ENCODE results near the gene LRCH1.

The LRCH1 gene

DNA sequence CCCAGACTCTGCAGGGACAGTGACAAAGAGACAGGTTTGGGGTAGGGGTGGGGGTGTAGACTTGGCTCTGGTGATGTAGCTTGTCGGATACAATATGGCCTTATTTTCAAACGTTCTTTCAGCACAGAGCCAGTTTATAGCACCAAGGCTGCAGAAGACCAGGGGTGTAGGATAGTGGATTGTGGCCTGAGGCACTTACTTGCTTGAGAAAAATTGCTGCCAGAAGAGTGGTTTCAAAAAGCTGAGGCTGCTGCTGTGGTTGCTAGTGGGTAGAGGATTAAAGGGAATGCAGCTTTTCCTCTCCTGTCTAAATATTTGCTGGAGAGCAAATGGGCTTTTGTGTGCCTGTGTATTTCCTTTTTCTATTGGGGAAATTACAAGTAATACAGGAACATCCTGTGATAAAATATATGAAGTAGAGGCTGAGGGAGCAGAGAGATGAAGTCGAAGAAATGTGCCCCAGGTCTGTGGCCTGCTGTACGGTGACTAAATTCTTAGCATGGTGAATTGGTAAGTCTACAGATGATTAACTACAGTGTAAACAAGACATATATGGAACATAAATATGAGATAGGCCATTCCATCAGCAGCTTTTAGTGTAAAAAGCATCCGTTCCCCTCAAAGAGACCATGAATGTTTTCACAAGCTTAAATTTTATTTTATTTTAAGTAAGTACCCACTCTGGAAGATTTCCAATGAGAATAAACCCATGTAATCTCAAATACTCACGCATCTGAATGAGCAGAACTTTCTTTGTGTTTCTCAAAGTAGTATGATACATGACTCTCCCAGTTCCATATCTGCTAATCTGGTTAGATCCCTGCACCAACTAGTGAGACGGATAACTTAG lies 112.9 kb downstream of the LRCH1 start:
- no peak for DNase-seq (ENCODE audit: low spot score)

DNA sequence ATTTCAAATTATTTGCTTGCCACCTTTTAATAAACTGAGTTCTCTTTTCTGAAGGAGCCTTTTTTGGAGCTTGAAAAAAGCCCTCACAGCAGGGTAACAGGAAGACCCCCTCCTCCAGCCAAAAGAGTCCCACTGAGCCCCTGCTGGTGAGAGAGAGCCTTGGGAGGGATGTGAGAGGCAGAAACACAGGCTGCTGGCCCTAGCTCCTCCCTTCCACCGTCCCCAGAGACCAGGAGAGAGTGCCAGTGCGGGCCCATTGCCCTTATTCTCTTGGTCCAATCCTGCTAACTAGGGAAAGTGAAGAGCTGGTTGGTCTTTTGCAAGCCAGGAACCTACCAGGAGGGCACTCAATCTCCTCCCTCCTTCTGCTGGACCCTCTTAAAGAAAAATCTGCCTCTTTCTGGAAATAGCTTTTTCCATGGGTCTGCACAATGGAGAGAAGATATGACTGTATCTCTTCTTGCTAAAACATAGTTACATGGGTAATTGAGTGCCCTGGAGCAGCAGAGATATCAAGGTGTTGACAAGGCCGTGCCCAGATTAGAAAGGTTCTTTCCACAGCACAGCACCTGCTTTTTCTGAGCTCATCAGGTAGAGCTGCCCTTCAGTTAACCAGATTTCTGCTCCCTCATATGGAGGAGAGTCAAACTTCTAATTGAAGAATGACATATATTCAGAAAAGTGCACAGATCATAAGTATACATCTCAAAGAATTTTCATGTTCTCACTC lies 113.9 kb downstream of the LRCH1 start:
- DNase-seq (ENCODE audit: low spot score), result no peak

DNA sequence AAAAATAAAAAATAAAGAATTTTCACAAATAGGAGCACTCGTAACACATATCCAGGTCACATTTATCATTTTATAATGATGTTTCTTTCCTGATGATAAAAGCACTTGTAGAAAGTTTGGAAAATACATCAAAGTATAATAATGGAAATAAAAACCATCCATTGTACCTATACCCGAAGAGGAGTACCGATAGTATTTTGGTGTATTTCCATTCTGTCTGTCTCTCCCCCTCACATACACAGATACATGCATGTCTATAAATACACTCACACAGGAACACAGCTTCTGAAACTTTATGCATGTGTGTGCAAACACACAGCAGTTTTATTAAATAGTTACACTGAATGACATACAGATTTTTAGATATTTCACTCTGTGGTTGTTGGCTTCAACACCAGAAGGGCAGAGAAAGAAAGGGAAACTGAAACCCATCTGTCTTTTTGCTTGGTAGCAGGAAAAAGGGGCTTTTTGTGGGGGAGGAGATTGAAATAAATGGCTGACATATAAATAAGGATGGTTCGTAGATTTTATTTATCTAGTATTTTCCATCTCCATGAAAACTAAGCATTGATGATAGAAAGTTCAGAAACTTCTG lies 114.8 kb downstream of the LRCH1 start:
- no peak for DNase-seq (ENCODE audit: low spot score)

DNA sequence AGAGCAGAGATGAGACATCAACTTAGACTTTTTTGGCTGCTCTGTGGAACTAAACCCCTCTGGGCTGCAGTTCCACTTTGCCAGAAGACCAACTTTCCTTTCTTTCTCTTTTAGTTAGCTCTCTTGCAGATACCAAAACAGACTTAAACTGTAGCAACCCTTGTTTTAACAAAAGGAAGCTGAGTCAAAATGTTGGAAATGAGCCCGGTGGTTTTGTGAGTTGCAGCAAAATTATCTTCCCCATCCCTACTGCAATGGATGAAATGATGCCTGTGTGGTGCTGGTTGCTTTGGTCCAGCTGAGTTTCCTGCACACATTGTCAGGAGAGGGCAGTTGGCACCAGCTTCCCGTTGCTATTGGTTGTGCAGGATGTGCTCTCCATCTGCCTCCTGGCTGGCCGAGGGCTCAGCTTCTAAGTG lies 115.3 kb downstream of the LRCH1 start:
- peak; percentile 44 for DNase-seq (ENCODE audit: low spot score)

DNA sequence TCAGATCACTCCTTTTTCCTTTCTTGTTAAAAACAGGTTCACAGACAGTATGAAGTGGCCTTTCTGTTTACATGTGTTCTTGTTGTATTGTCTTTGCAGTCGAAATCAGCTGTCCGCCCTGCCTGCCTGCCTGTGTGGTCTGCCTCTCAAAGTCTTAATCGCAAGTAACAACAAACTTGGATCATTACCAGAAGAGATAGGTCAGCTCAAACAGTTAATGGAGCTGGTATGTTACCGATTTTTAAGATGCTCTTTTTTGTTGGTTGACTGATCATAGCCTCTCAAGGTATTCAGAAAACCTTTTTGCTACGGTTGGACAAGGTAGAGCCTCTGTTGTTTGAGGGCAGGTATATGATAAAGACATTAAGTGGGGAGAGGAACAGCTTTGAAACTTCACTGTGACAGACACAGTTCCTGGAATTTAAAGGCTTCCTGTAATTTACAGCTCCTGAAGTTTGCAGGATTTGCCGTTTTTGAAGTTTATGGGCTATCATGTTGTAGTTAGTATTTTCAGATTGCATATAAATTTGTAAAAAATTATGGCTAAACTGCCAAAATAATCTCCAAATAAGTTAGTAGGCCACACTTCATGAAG lies 116.1 kb downstream of the LRCH1 start:
- DNase-seq (ENCODE audit: low spot score), result no peak

DNA sequence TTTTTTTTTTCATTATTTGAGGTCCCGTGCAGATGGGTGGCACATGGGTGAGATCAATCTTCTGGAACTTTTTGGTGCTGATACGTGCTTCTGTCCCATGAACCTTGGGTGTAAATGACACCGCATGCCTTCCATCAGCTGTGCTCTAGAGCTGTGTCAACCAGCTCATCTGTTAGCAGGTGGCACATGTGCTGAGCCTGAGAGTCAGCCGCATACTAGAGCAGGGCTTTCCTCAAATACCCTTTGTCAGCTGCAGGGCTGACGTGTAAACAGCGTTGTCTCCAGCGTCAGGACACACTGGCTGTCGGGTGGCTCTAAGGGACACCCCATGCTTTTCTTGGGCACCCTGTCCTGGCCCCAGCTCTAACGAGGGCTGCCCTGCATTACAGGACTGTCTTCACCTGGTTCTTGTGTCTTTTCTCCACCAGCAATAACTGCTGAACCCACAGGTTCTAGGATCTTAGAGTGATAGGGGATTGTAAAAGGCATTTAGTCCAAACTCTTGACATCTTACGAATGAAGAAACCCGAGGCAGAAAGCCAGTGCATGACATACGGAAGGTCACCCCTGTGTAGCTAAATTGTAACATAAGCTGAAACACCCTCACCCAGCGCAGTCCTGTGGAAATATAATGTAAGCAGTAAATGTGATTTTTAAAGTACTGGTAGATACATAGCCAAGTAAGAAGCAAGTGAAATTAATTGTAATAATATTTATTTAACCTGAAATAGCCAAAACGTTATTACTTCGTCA lies 119.5 kb downstream of the LRCH1 start:
- DNase-seq (ENCODE audit: low spot score), result no peak

DNA sequence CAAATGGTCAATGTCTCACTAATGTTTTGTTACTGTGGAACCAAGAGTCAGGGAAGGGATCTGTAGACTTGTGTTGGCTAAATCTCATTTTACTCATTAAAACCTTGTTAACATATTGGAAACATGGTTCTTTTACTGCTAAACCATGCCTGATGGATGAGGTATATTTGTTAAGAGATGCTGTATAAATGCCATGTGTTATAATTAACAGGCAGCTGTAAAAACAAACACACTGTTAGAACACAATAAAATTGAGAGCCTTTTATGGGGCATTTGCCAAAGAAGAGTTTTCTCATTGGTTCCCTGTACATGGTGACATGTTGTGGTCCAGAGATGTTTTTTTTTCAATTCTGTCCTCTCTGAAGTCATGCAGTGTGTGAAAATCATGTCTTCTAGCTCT lies 122.0 kb downstream of the LRCH1 start:
- no peak for DNase-seq (ENCODE audit: low spot score)

DNA sequence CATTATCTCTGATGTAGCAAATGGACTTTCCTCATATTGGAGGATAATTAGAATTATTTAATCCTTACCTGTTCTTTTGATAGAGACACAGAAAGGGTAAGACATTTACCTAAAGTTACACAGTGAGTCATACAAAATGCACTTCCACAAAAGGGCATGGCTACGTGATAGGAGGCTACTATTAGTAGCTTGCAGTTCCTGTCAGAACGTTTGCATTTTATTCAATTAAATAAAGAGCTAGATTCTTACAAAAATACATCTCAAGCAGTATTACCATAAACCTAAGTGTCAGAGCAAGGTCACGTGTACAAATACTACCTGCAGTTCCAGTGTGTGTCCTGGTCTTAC lies 123.4 kb downstream of the LRCH1 start:
- DNase-seq (ENCODE audit: low spot score), result no peak

DNA sequence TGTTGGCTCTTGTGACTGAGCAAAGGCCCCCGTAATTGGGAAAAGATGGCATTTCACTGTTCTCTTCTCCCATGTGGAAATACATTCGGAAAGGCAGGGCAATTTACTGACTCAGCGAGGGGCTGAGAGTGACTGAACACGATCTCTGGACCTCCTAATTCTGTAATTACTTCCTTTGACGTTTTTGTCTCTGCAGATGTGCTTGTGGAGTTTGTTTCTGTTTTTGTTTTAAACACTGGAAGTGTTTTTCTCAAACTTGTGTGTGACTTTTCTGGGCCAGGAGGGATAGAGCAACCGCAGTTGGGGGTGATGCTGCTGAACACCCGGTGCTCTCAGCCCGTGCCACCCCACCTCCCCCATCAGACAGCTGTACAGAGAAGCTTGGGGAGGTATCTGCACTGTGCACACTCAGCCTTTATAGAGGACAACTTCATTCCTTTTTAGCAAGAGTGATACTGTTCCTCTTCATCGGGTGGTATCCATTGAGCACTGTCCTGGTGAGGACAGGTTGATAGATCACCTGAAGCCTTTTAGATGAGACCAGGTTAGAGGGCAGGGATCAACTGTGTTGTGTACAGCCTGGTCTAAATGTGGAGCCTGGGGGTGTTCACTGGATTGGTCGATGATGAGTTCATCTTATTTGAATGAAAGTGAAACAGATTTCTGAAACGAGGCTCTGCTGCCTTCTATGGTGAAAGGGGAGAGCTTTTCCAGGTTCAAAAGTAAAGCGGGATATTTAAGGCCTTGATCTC lies 126.6 kb downstream of the LRCH1 start:
- DNase-seq (ENCODE audit: low spot score), result peak; percentile 78

DNA sequence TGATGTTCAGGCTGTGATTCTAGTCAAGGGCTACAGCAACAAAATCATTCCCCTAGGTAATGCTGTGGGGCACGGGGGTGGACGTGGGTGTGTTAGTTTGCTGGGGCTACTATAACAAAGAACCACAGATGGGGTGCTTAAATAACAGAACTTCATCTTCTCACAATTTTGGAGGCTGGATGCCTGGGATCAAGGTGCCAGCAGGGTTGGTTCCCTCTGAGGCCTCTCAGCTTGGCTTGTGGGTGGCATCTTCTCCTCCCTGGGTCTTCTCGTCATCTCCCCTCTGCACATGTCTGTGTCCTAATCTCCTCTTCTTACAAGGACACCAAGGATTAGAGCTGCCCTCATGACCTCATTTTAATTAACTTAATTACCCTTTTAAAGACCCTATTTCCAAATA lies 129.0 kb downstream of the LRCH1 start:
- no peak for DNase-seq (ENCODE audit: low spot score)

DNA sequence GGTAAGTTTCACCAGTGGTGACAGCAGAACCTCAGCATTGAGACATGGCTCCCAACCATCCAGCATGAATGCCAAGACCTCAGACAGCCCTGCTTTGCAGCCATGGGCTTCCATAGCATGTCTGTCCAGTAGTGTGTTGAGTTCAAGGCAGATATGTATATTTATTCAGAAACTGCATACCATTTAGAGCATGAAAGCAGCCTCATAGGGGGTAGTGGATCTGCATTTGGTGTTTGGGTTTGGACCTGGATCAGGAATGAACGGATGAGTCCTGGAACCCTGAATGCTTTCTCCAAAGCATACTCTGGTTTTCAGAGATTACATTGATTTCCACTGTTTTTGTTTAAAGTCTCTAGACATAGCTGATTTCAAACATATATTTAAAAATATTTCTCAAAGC lies 129.7 kb downstream of the LRCH1 start:
- DNase-seq (ENCODE audit: low spot score), result no peak

DNA sequence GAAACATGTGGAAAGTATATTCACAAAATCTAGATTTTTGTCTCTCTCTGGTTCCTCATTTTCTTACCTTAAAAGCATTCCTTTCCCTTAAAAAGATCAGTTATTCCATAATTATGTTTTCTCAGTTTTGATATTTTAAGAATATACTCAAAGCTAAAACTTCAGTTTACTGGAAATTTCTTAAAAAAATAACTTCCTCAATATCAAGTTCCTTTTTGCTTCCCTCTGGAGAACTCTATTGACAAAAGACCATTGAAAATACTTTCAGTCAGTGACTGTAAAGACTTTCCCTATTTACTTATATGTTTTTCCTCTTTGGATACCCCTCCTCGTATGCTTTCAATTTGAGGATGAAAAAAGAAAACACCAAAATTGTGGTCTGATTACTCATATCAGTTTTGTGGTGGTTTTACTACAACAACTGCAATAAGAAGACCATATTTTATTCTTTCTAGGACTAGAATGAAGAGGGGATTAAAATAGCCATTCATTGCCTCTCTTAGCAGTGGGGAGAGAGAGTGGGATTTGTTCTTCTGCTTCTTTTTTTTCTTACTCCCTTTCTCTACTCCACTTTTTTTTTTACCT lies 130.8 kb downstream of the LRCH1 start:
- no peak for DNase-seq (ENCODE audit: low spot score)

DNA sequence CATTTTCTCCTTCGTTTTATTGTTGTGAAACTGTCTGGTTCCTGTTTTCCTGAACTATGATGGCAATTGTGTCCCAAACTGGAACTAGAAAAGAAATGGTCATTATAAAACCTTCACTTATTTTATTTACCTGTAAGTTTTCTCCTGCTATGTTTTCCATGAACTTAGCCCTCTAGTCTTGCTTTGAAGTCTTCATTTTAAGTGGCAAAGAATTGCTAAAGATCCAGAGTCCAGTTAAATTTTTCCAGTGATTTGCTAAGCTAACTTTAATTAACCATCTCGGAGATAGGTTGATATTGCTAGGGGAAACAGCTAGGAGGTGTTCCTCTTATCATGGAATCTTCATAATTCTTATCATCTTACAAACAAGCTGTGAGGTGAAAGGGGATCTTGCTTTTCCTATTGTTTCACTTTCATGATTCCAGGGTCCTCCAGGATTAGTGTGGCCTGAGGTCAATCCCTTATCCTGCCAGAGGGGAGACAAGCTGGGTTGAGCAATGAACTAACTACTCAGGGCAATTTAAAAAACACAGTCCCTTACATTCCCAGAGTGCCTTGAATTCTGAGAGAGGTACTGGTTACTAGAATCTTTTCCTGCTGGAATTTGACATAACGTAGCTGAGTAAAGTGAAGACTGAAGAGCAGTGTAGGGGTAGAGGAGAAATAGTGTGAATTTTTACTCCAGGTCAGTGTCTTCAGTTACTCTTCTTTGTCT lies 131.5 kb downstream of the LRCH1 start:
- DNase-seq (ENCODE audit: low spot score), result no peak

DNA sequence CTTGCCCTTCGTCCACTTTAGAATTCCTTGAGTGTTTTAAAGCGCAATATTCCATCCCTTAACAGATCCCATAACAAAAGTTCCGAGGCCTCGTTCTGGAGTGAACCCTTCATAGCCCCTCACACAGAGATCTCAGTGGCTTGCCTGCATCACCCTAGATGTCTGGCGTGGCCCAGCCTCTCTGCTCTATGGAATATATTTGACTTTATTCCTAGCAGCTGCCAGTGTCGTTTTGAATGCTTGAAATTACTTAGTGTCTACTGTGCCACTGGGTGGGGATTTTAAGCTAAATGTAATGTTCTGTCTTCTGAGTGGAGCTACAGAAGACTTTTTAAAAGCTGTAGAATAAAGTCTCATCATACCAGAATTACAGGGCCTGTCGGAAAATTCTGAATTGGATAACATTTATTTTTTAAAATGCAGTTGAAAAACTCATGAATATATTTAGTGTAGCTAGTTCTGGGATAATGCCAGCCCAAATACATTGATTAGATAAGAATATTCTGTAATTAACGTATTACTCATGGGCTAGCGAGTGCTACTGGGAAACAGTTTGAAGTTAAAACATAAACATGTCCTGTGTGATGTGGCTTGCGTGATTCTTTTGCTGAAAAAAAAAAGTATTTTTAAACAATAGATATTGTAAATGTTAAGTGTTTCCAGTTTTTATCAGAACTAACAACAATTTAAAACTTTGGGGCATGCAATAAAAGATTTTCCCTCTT lies 132.2 kb downstream of the LRCH1 start:
- no peak for DNase-seq (ENCODE audit: low spot score)

DNA sequence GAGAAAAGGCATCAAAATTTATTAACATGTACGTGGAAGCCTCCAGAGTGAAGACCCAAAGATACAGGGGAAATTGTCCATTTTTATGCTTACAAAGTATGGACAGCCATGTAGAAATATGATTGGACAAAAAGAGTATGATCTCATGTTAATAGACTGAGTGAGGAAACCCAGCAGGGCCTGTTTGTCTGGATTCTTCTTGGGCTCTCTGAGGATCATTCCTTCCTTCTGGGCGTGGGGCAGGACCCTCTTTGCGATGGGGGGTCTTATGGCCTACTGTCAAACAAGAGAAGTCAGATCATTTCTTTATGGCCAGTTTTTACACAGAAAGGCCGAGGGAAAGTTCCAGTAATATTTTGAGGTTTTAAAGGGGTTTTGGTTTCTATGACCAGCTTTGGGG lies 133.2 kb downstream of the LRCH1 start:
- no peak for DNase-seq (ENCODE audit: low spot score)

DNA sequence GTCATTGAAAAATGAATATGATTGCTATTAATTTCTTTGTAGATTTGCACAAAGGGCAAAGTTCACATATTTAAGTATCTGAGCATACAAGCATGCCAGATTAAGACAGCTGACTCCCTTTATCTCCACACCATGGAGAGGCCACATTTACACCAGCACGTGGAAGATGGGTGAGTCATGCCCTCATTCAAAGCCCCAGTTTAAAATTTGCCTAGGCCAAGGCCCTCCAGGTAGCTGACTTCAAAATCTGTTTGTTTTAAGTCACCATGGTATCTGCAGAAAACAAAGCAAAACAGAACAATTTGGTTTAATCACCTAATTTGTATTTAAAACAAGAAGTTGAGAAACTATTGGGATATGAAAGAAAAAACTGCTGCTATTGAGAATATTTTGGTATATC lies 134.8 kb downstream of the LRCH1 start:
- DNase-seq (ENCODE audit: low spot score), result no peak

DNA sequence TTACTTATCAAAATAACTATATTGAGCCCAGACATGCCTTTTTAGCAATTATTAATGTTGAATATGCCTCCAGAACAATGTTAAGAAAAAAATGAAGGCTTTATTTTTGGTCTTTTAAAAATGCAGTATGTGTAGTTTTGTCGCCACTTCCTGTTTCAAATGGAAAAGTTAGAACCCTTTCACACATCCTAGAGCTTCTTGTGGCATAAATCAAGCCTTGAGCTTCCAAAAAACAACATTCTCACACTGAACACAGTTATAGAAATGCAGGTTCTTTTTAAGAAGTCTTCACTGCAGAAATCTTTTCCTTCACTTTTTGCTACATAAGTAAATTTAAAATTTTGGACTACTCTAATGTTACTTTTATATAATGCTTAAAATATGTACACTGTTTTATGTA lies 135.3 kb downstream of the LRCH1 start:
- DNase-seq (ENCODE audit: low spot score), result no peak

DNA sequence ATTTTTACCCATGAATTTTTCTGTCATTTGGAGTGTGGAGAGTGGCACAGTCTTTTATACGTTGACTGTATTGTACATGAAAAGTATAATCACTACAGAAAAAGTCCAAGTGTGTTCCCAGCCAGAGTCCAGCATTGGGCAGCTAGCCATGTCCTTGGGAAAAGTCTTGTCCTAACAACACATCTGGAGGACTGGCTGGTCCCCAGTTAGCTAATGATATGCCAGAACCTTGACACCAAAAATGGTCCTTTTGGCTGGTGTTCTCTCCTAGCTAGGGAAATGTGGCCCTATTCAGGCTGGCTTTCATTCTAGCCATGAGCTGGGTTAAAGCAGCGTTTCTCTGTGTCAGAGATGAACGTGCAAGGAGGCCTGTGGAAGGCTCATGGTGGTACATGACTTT lies 145.0 kb downstream of the LRCH1 start:
- no peak for DNase-seq (ENCODE audit: low spot score)

DNA sequence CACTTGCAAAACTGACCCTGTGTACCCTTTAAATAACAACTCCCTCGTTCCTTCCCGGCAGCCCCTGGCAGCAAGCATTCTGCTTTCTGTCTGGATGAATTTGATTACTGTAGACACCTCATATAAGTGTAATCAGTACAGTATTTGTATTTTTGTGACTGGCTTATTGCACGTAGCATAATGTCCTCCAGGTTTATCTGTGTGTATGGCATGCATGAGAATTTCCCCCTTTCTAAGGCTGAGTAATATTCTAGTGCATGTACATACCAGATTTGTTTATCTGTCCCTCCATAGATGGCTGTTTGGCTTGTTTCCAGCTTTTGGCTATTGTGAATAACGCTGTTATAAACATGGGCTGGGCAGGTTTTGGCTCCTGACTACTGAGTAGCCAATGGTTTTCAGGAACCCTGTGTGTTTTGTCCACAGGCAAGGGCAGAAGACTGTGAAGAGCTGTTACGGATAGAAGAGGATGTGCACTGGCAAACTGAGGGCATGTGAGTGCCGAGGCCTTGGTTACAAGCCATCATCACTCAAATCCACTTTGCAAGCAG lies 146.0 kb downstream of the LRCH1 start:
- DNase-seq (ENCODE audit: low spot score), result no peak

Measured in hepatic stellate cell (primary cell).